HepG2 (cell line): ENCODE results near the gene SSTR5. TPM values are rescaled to one million over a fixed set of nuclear protein-coding genes. Genes with fewer than 3 reads are reported as not detected.
A peak's percentile ranks its signal among the peaks of the same experiment; 100 is the strongest.

Experiments
- E2F5 ChIP-seq: sonication (generic); formaldehyde crosslinking; conservative IDR thresholded peaks from 2 replicates; pipeline ENCODE4 v1.4.0; 2020; ENCODE audit warnings: missing genetic modification reagents
- HDAC2 ChIP-seq: sonication (generic); formaldehyde crosslinking; IDR thresholded peaks from 2 replicates; pipeline ENCODE4 v1.4.0; 2020; ENCODE audit warnings: missing genetic modification reagents
- HMGA1 ChIP-seq: sonication (generic); formaldehyde crosslinking; conservative IDR thresholded peaks from 2 replicates; pipeline ENCODE4 v1.4.0; 2020; ENCODE audit warnings: missing genetic modification reagents
- HNRNPLL ChIP-seq: fragments of 200-400 bp; formaldehyde crosslinking; IDR thresholded peaks from 2 replicates; pipeline ENCODE4 v1.6.1; 2017; ENCODE audit warnings: mild to moderate bottlenecking, low read depth, low read length; ENCODE audit not compliant: poor library complexity, severe bottlenecking
- HNRNPUL1 ChIP-seq: fragments of 200-400 bp; formaldehyde crosslinking; IDR thresholded peaks from 2 replicates; pipeline ENCODE4 v1.6.1; 2017; ENCODE audit warnings: low read depth, mild to moderate bottlenecking, low read length, moderate library complexity
- NCOA2 ChIP-seq: sonication (generic); formaldehyde crosslinking; IDR thresholded peaks from 2 replicates; pipeline ENCODE4 v1.8.0; 2022; ENCODE audit warnings: inconsistent platforms
- POLR2A ChIP-seq, 2 experiments: IDR thresholded peaks; 2 replicates each; pipeline ENCODE4 v1.6.1; 2011; ENCODE audit warnings: low read depth in 2 of 2, low read length in 2 of 2, mild to moderate bottlenecking in 1 of 2, moderate library complexity in 1 of 2; ENCODE audit not compliant: insufficient read depth in 1 of 2
- PRDM4 ChIP-seq: sonication (generic); formaldehyde crosslinking; IDR thresholded peaks from 2 replicates; pipeline ENCODE4 v1.9.0; 2021; ENCODE audit warnings: missing genetic modification reagents, borderline replicate concordance
- YEATS2 ChIP-seq: sonication (generic); formaldehyde crosslinking; IDR thresholded peaks from 2 replicates; pipeline ENCODE4 v1.4.0; 2020; ENCODE audit warnings: missing genetic modification reagents, borderline replicate concordance
- ZBTB20 ChIP-seq: sonication (generic); formaldehyde crosslinking; IDR thresholded peaks from 2 replicates; pipeline ENCODE4 v1.8.1; 2023; ENCODE audit warnings: missing genetic modification reagents, low read depth, mild to moderate bottlenecking, borderline replicate concordance
- ZNF12 ChIP-seq: sonication (generic); formaldehyde crosslinking; IDR thresholded peaks from 2 replicates; pipeline ENCODE4 v1.5.0; 2020; ENCODE audit warnings: missing genetic modification reagents
- ZNF232 ChIP-seq: sonication (generic); formaldehyde crosslinking; IDR thresholded peaks from 2 replicates; pipeline ENCODE4 v1.4.0; 2020; ENCODE audit warnings: missing genetic modification reagents, borderline replicate concordance
- ZNF510 ChIP-seq: sonication (generic); formaldehyde crosslinking; IDR thresholded peaks from 2 replicates; pipeline ENCODE4 v1.4.0; 2020; ENCODE audit warnings: low read depth, mild to moderate bottlenecking, missing genetic modification reagents
- ZNF569 ChIP-seq: sonication (generic); formaldehyde crosslinking; IDR thresholded peaks from 2 replicates; pipeline ENCODE4 v1.5.0; 2020; ENCODE audit warnings: mild to moderate bottlenecking, missing genetic modification reagents, moderate library complexity, borderline replicate concordance
- ZNF639 ChIP-seq: conservative IDR thresholded peaks from 2 replicates; pipeline ENCODE4 v1.6.1; 2018; ENCODE audit warnings: missing genetic modification reagents
- ZNF749 ChIP-seq: sonication (generic); formaldehyde crosslinking; IDR thresholded peaks from 2 replicates; pipeline ENCODE4 v1.8.0; 2022; ENCODE audit warnings: mild to moderate bottlenecking, missing genetic modification reagents, moderate library complexity, borderline replicate concordance
- polyA plus RNA-seq, 8 experiments: library from polyadenylated mRNA; depleted of rRNA in 3 of 8; stranded (reverse) in 7 of 8; unstranded in 1 of 8; fragments of >200 nt; fragmentation: Illumina TruSeq in 4 of 8; extraction: Trizol in 4 of 8; gene quantifications; 2 replicates each; pipeline versions ENCODE4 v1.2.1 to v1.2.3, GENCODE V29; 2011 to 2016; ENCODE audit warnings: low read depth in 4 of 8, missing spikeins in 1 of 8, mixed read lengths in 1 of 8; ENCODE audit not compliant: insufficient read depth in 1 of 8
- total RNA-seq, 5 experiments: library from RNA; depleted of rRNA; stranded (reverse); fragments of >200 nt; fragmentation: Illumina TruSeq; extraction: Trizol; gene quantifications; 2 replicates each; pipeline ENCODE4 v1.2.3, GENCODE V29; 2016; ENCODE audit warnings: low read depth in 1 of 5
- TF ChIP-seq, protein P1 (sequence below): sonication (generic); formaldehyde crosslinking; conservative IDR thresholded peaks from 2 replicates; pipeline ENCODE4 v1.5.0; 2020; ENCODE audit warnings: missing genetic modification reagents
- TF ChIP-seq, protein P2 (sequence below): sonication (generic); formaldehyde crosslinking; IDR thresholded peaks from 2 replicates; pipeline ENCODE4 v1.8.0; 2023; ENCODE audit warnings: mild to moderate bottlenecking, missing genetic modification reagents
- TF ChIP-seq, protein P3 (sequence below): sonication (generic); formaldehyde crosslinking; IDR thresholded peaks from 2 replicates; pipeline ENCODE4 v1.8.0; 2022; ENCODE audit warnings: mild to moderate bottlenecking, missing genetic modification reagents, moderate library complexity

SSTR5 gene
- total and polyA plus RNA-seq, 2 of the 13 experiments (the other 11 are each of a cell fraction or from before 2014, with no cell fraction given) = 0.20 to 0.49 TPM

DNA sequence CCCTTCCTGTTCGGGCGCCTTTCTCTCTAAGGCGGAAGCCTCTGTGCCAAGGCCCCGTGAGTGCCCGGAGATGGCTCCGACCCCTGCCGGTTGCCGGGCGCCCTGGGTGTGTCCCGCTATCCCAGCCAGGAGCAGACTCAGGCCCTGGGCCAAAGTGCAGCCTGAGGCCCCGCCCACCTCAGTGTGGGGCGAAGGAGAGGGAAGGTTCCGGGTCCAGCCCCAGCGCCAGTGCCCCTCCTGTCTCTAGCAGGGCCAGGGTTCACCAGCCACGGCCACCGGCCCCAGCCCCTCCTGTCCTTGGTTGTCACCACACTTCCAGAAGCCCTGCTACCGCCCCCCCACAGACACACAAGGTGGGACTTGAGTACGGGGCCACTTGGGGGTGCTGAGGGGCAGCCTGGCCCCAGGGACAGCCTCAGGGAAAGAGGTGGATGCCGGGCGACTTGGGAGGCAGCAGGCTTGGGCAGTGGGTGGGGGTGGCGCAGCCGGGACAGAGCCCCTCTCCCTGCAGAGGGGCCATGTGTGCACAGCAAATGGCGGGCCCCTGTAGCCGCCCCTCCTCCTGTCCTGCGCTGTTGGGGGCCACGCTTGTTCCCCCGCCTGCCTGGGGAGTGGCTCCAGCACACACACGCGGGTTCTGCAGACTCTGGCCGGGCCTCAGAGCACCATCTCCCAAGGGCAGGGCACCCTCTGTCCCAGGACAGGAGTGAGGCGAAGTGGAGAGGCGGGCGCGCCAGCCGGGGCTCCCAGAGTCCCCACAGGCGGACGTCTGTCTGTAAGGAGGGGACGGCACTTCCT is 17.5 kb downstream of the SSTR5 start (continued):
- peak; percentile 57 for TF ChIP-seq NCOA2 (CRISPR knock-in tag)
- peak; percentile 68; the same call in 1 of the 2 replicates for TF ChIP-seq ZNF749 (CRISPR knock-in tag)
- TF ChIP-seq ZNF232 = peak; percentile 58; the same call in 1 of the 2 replicates
- no peak for TF ChIP-seq ZNF569
- TF ChIP-seq ZNF510 (CRISPR knock-in tag) = peak; percentile 45; the same call in 1 of the 2 replicates
- TF ChIP-seq, protein P1, sequence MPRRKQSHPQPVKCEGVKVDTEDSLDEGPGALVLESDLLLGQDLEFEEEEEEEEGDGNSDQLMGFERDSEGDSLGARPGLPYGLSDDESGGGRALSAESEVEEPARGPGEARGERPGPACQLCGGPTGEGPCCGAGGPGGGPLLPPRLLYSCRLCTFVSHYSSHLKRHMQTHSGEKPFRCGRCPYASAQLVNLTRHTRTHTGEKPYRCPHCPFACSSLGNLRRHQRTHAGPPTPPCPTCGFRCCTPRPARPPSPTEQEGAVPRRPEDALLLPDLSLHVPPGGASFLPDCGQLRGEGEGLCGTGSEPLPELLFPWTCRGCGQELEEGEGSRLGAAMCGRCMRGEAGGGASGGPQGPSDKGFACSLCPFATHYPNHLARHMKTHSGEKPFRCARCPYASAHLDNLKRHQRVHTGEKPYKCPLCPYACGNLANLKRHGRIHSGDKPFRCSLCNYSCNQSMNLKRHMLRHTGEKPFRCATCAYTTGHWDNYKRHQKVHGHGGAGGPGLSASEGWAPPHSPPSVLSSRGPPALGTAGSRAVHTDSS (CRISPR knock-in tag) = no peak
- peak; percentile 76 for TF ChIP-seq HDAC2
- TF ChIP-seq E2F5 (CRISPR knock-in tag) = no peak
- peak; percentile 68; the same call in 1 of the 2 replicates for TF ChIP-seq ZNF639 (CRISPR knock-in tag)
- TF ChIP-seq, protein P2, sequence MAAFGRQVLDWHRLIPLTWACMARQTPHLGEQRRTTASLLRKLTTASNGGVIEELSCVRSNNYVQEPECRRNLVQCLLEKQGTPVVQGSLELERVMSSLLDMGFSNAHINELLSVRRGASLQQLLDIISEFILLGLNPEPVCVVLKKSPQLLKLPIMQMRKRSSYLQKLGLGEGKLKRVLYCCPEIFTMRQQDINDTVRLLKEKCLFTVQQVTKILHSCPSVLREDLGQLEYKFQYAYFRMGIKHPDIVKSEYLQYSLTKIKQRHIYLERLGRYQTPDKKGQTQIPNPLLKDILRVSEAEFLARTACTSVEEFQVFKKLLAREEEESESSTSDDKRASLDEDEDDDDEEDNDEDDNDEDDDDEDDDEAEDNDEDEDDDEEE = no peak; the same call in 1 of the 2 replicates
- no peak for TF ChIP-seq ZNF12
- TF ChIP-seq PRDM4 (CRISPR knock-in tag) = no peak
- TF ChIP-seq, protein P3, sequence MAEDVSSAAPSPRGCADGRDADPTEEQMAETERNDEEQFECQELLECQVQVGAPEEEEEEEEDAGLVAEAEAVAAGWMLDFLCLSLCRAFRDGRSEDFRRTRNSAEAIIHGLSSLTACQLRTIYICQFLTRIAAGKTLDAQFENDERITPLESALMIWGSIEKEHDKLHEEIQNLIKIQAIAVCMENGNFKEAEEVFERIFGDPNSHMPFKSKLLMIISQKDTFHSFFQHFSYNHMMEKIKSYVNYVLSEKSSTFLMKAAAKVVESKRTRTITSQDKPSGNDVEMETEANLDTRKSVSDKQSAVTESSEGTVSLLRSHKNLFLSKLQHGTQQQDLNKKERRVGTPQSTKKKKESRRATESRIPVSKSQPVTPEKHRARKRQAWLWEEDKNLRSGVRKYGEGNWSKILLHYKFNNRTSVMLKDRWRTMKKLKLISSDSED = no peak
- peak; percentile 48; the same call in 1 of the 2 replicates for TF ChIP-seq ZBTB20 (CRISPR knock-in tag)
- TF ChIP-seq HMGA1 = no peak
- peak; percentile 49 for TF ChIP-seq HNRNPLL
- peak; percentile 37; the same call in 1 of the 2 replicates for TF ChIP-seq YEATS2 (CRISPR knock-in tag)
- TF ChIP-seq HNRNPUL1 = no peak
- peak; percentile 73 to 83 for TF ChIP-seq POLR2A (IDR thresholded peaks at IDR 0.05; ENCODE audit: insufficient read depth in 1 of 2, low read depth in 2 of 2, low read length in 2 of 2)
